Measurements from ENCODE around the gene STAMBPL1.

STAMBPL1 gene

GRCh38 chr10:88941026-88941425, 61.0 kb downstream of the STAMBPL1 start:
- TF ChIP-seq CTCF (IDR thresholded peaks at IDR 0.05), result no peak

GRCh38 chr10:88943778-88944177, 63.7 kb downstream of the STAMBPL1 start:
- TF ChIP-seq CTCF (IDR thresholded peaks at IDR 0.05), result no peak

GRCh38 chr10:88944813-88945212, 64.8 kb downstream of the STAMBPL1 start:
- no peak for TF ChIP-seq CTCF (IDR thresholded peaks at IDR 0.05)

GRCh38 chr10:88946200-88946599, 66.2 kb downstream of the STAMBPL1 start:
- no peak for TF ChIP-seq CTCF (IDR thresholded peaks at IDR 0.05)

- no peak for TF ChIP-seq CTCF (IDR thresholded peaks at IDR 0.05)
Measured at GRCh38 chr10:88946965-88947590, 67.0 kb downstream of the STAMBPL1 start.

- no peak for TF ChIP-seq CTCF (IDR thresholded peaks at IDR 0.05)
Measured at GRCh38 chr10:88949051-88949450, 69.0 kb downstream of the STAMBPL1 start.

GRCh38 chr10:88949912-88950837, 70.1 kb downstream of the STAMBPL1 start:
- no peak for TF ChIP-seq CTCF (IDR thresholded peaks at IDR 0.05)
